ENCODE data around the gene CCNO.

GRCh38 chr5:55227664-55228430, 5.6 kb downstream of the CCNO start:
- TF ChIP-seq, protein P1, sequence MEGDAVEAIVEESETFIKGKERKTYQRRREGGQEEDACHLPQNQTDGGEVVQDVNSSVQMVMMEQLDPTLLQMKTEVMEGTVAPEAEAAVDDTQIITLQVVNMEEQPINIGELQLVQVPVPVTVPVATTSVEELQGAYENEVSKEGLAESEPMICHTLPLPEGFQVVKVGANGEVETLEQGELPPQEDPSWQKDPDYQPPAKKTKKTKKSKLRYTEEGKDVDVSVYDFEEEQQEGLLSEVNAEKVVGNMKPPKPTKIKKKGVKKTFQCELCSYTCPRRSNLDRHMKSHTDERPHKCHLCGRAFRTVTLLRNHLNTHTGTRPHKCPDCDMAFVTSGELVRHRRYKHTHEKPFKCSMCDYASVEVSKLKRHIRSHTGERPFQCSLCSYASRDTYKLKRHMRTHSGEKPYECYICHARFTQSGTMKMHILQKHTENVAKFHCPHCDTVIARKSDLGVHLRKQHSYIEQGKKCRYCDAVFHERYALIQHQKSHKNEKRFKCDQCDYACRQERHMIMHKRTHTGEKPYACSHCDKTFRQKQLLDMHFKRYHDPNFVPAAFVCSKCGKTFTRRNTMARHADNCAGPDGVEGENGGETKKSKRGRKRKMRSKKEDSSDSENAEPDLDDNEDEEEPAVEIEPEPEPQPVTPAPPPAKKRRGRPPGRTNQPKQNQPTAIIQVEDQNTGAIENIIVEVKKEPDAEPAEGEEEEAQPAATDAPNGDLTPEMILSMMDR (IDR thresholded peaks at IDR 0.05; ENCODE audit: insufficient read depth, low read depth, low read length): no peak
- peak; percentile 27 for TF ChIP-seq EZH2 (IDR thresholded peaks at IDR 0.05; ENCODE audit: insufficient read depth, low read length)

Measured in astrocyte (in vitro differentiated cells and primary cell).